ENCODE results near the gene LAMB3. TPM values are rescaled to one million over a fixed set of nuclear protein-coding genes. Genes with fewer than 3 reads are reported as not detected.

LAMB3 gene
- total RNA-seq, 1 experiment from 2014 or later: 70.2 TPM

- intact Hi-C loops (cut with micrococcal nuclease): no loop called here
- H3K9me3 ChIP-seq (ENCODE audit: control insufficient read depth in 1 of 2, insufficient read depth in 1 of 2, low read depth in 1 of 2, low read length in 2 of 2): no peaks in the 10 kb centered on the region
- no peaks in the 10 kb centered on the region for H3K27me3 ChIP-seq (ENCODE audit: insufficient read depth, low read length)
- H3K4me1 ChIP-seq (ENCODE audit: control insufficient read depth in 1 of 2, insufficient read depth in 2 of 2, low read length in 2 of 2): no peaks in the 10 kb centered on the region
- peaks cover 2 to 8% of the 10 kb centered on the region in 2 experiments; a peak in 2 of 4 replicates for H3K36me3 ChIP-seq (ENCODE audit: control insufficient read depth in 1 of 2, insufficient read depth in 2 of 2, low read length in 2 of 2)
- H3K4me3 ChIP-seq (replicated peaks in 1 of 2; ENCODE audit: low read depth in 1 of 2, low read length in 2 of 2): no peak overlapping the region
- no peaks in the 10 kb centered on the region for H3K79me2 ChIP-seq (ENCODE audit: insufficient read depth, low read length)
- no peak overlapping the region for H3K4me2 ChIP-seq (ENCODE audit: low read length)
- DNase-seq (ENCODE audit: low read depth, low spot score) (no peak), ATAC-seq (no peak)
- H2AFZ ChIP-seq (ENCODE audit: low read depth, low read length, poor library complexity, severe bottlenecking): no peak overlapping the region
- H4K20me1 ChIP-seq (ENCODE audit: insufficient read depth): no peaks in the 10 kb centered on the region
- RAD21 ChIA-PET (ENCODE audit: low non-redundant PET in 1 of 2, low total read pairs in 2 of 2, uncharacterized antibody in 2 of 2, unreplicated experiment in 2 of 2): no interaction called here
- POLR2A ChIA-PET: no interaction called here
- no peak for TF ChIP-seq ATF3 (IDR thresholded peaks at IDR 0.05)
- CTCF ChIA-PET: no interaction called here
- H3K9me2 ChIP-seq (ENCODE audit: insufficient read depth): no peaks in the 10 kb centered on the region
- no peak overlapping the region for H3K9ac ChIP-seq (ENCODE audit: low read length)
- no TSS peak for BruUV-seq (replicated peaks)
- H3K27ac ChIP-seq (ENCODE audit: low read depth, low read length): no peak overlapping the region
These were observed 18.8 kb downstream of the LAMB3 start for GRCh38 chr1:209633335-209633997.

- Histone ChIP-seq H3K4me3 (replicated peaks in 1 of 2; ENCODE audit: low read depth in 1 of 2, low read length in 2 of 2) (no peak overlapping the region), H3K36me3 (ENCODE audit: control insufficient read depth in 1 of 2, insufficient read depth in 2 of 2, low read length in 2 of 2) (0 out of 4 replicates have a peak, but pooled peaks cover 2 to 7% of the 10 kb centered on the region in 2 experiments), H3K27me3 (ENCODE audit: insufficient read depth, low read length) (no peaks in the 10 kb centered on the region), H3K9me3 (ENCODE audit: control insufficient read depth in 1 of 2, insufficient read depth in 1 of 2, low read depth in 1 of 2, low read length in 2 of 2) (no peaks in the 10 kb centered on the region), H3K4me2 (ENCODE audit: low read length) (no peak overlapping the region), H3K79me2 (ENCODE audit: insufficient read depth, low read length) (no peaks in the 10 kb centered on the region), H3K4me1 (ENCODE audit: control insufficient read depth in 1 of 2, insufficient read depth in 2 of 2, low read length in 2 of 2) (no peaks in the 10 kb centered on the region), H3K9ac (ENCODE audit: low read length) (no peak overlapping the region), H3K9me2 (ENCODE audit: insufficient read depth) (no peaks in the 10 kb centered on the region), H4K20me1 (ENCODE audit: insufficient read depth) (no peaks in the 10 kb centered on the region), H3K27ac (ENCODE audit: low read depth, low read length) (no peak overlapping the region), H2AFZ (ENCODE audit: low read depth, low read length, poor library complexity, severe bottlenecking) (no peak overlapping the region)
- ChIA-PET POLR2A (no interaction called here), RAD21 (ENCODE audit: low non-redundant PET in 1 of 2, low total read pairs in 2 of 2, uncharacterized antibody in 2 of 2, unreplicated experiment in 2 of 2) (no interaction called here), CTCF (no interaction called here)
- no peak for DNase-seq (ENCODE audit: low read depth, low spot score)
- BruUV-seq (replicated peaks): no TSS peak
- intact Hi-C loops (cut with micrococcal nuclease): no loop called here
- ATAC-seq: no peak
- TF ChIP-seq REST (IDR thresholded peaks at IDR 0.05; ENCODE audit: low read depth) (no peak), ATF3 (IDR thresholded peaks at IDR 0.05) (no peak), SIN3A (IDR thresholded peaks at IDR 0.05; ENCODE audit: low read depth) (no peak), YY1 (IDR thresholded peaks at IDR 0.05; ENCODE audit: extremely low read depth, insufficient replicate concordance, low read depth, low read length) (no peak), JUND (IDR thresholded peaks at IDR 0.05) (no peak), ZFX (IDR thresholded peaks at IDR 0.05) (no peak), MAX (IDR thresholded peaks at IDR 0.05) (no peak), TCF7L2 (IDR thresholded peaks at IDR 0.05; ENCODE audit: borderline replicate concordance, extremely low read depth, insufficient read depth, insufficient read length) (no peak), EZH2 (IDR thresholded peaks at IDR 0.05) (no peak), RAD21 (IDR thresholded peaks at IDR 0.05; ENCODE audit: low read depth) (no peak), POLR2A (IDR thresholded peaks at IDR 0.05; ENCODE audit: borderline replicate concordance, extremely low read depth, insufficient read depth, insufficient read length) (no peak), SP1 (IDR thresholded peaks at IDR 0.05; ENCODE audit: low read depth) (no peak)
These were observed 21.6 kb downstream of the LAMB3 start for GRCh38 chr1:209630383-209631225.
